ENCODE data around the gene INPP5B.

Gene INPP5B

DNA sequence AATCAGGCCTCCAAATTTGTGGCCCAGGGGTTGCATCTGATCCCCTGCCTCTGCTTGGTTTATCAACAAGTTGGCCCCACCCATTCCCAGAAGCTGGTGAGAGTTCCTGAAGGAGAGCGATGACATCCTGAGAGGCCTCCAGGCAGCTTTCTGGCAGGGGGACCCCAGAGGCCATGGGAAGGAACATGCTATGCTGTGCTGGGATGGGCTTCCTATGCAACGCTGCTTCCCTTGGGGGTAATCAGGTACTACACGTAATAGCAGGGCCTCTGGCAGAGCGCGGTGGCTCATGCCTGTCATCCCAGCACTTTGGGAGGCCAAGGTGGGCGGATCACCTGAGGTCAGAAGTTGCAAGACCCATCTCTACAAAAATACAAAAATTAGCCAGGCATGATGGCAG, 79.1 kb downstream of the INPP5B start:
- DNase-seq (ENCODE audit: low spot score), result no peak

- no peak for DNase-seq (ENCODE audit: low spot score)
Measured at GRCh38 chr1:37866491-37866890, 80.4 kb downstream of the INPP5B start.

- DNase-seq (ENCODE audit: low spot score), result peak; percentile 55
Measured at GRCh38 chr1:37865348-37866120, 81.3 kb downstream of the INPP5B start.

DNA sequence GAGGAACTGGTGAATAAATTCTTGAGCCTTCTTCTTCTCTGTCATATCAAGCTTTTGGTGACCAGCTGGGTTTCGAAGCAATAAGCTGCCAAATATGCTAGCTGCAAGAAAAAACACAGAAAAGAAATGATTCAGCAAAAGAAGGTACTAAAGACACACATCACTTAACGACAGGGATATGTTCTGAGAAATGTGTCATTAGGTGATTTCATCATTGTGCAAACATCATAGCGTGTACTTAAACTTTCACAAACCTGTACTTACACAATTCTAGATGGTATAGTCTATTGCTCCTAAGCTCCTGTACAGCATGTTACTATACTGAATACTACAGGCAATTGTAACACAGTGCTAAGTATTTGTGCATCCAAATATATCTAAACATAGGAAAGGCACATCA, 84.5 kb downstream of the INPP5B start:
- DNase-seq (ENCODE audit: low spot score), result no peak

- no peak for DNase-seq (ENCODE audit: low spot score)
Measured at GRCh38 chr1:37861151-37861550, 85.7 kb downstream of the INPP5B start.

- DNase-seq (ENCODE audit: low spot score), result no peak
Measured at GRCh38 chr1:37860346-37860666, 86.5 kb downstream of the INPP5B start.

DNA sequence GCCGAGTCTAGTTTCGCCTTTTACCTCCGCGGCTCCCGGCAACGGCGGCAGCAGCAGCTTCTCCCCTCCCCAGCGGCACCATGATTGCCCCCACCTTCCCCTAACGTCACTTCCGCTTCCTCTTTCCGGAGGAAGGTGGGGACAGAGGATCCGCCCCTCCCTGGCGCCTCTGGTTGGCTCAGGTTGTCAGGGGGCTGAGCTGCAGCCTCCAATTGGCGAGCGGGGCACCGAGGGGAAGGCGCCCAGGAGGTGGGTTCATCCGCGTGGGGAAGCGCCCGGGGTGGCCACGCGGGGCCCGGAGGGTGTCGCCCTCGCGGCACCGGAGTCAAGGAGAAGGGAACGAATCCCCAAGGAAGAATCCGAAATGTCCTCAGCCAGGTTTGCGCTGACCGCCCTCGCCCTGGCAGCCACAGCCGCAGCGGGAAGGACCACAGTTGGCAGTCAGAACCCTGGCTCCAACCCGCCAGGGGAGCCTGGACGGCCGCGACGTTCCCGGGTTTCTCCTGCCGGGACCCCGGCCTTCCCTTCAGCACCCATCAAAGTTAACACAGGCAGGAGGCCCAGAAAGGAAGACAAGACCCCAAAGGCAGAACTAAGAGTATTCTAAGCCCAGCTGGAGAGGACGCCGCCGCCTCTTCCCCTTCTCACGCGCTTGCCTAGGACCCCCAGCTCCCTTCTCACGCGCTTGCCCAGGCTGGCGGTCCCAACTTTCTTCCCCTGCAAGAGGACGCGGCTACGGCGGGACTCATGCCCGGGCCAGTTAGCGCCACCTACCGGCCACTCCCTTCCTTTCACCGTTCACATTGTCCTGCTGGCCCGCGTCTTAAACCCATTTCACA, 87.1 kb downstream of the INPP5B start, which contains the start of gene MTF1:
Gene MTF1, minus strand, starts transcription at position 86 of the 839 bp plus-strand sequence. CDS start 1,934 bp downstream, outside the sequence.
- DNase-seq (ENCODE audit: low spot score), result peak; percentile 96

DNA sequence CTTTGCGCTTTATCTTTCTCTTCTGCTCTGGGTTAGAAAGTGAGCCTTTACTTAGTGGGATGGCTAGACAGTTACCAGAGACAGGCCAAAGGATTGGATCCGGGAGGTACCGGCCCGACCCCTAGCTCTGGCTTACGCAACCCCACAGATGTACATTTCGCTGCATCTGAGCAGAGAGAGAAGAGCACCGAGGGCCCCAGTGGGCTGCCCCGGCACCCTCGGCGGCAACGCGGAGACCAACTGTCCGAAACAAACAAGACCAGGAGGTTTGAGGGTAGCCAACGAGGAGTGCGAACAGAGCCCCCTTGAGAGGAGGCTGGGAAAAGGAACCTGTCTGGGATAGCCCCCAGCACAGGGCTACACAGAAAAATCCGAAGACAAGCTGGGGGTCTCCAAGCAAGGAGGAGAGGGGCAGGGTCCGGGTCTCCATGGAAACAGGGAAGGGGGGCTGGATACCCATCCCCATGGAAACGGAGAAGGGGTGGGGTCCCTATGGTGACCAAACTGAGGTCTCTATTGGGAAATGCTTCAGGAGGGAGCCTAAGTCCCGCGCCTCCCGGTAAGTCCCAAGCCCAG, 87.8 kb downstream of the INPP5B start:
- DNase-seq (ENCODE audit: low spot score), result no peak

DNA sequence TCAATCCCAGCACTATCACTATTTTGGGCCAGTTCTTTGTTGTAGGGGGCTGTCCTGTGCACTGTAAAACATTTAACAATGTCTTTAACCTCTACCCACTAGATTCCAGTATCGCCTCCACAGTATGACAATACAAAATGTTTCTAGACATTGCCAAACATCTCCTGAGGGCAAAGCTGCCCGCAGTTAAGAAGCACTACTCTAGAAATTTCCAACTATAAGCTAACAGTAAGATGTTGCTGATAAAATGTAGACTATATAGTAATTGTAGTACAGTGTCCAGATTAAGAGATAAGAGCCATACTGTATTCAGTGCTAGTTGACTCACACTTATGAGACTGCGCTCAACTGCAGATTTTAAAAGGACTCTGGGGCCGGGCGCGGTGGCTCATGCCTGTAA, 92.4 kb downstream of the INPP5B start:
- DNase-seq (ENCODE audit: low spot score), result no peak

- no peak for DNase-seq (ENCODE audit: low spot score)
Measured at GRCh38 chr1:37853157-37853556, 93.7 kb downstream of the INPP5B start.

DNA sequence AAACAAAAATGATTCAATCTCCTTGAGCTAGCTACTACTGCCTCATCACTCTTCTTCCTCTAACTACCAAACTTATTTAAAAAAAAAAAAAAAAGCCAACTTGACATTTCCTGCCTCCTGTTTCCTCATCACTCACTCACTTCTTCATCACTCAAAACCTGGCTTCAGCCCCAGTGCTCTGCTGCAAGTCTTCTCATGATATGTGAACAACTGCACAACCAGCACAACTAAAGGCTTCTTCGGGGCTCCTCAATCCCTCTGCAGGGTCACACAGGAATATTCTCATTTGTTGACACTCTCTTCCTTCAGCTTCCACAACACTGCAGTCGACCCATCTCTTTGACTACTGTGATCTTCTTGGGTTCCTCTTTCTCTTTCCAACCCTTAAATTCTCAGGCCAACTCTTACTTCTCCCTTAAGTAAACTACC, 95.1 kb downstream of the INPP5B start:
- no peak for DNase-seq (ENCODE audit: low spot score)

DNA sequence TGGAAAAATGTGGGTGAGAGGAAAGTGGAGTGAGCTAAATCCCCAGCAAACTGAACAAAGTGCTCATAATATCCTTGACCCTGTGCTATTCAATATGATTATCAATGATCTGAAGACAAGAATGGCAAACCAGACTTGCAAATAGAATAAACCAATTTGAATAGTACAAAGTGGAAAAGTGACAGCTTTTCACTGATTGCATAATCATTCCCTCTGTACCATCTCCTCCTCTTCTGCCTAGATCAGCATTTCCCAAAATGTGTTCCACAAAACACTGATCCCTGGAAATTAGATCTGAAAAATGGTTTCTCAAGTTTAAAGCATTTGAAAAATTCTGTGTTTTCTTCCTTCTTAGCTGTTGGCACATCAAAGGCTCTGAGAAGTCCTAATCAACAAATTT, 95.6 kb downstream of the INPP5B start:
- no peak for DNase-seq (ENCODE audit: low spot score)

- DNase-seq (ENCODE audit: low spot score), result no peak
Measured at GRCh38 chr1:37850352-37850955, 96.4 kb downstream of the INPP5B start.

DNA sequence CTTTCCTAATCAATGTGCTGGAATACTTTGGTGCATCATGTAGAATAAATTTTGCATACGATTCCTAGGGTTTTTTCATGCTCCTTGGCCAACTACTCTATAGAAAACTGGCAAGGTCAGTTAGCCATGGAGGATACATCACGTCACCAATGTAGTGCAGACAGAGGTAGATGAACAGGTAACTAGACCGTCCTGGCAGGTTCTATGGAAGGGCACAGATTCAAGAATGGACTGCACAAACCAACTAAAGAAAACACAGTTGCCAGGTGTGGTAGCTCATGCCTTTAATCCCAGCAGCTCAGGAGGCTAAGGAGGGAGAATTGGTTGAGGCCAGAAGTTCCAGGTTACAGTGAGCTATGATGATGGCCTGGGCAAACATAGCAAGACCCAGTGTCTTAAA, 97.4 kb downstream of the INPP5B start:
- no peak for DNase-seq (ENCODE audit: low spot score)

- DNase-seq (ENCODE audit: low spot score), result no peak
Measured at GRCh38 chr1:37846647-37847339, 100.1 kb downstream of the INPP5B start.

- no peak for DNase-seq (ENCODE audit: low spot score)
Measured at GRCh38 chr1:37845786-37846185, 101.1 kb downstream of the INPP5B start.

DNA sequence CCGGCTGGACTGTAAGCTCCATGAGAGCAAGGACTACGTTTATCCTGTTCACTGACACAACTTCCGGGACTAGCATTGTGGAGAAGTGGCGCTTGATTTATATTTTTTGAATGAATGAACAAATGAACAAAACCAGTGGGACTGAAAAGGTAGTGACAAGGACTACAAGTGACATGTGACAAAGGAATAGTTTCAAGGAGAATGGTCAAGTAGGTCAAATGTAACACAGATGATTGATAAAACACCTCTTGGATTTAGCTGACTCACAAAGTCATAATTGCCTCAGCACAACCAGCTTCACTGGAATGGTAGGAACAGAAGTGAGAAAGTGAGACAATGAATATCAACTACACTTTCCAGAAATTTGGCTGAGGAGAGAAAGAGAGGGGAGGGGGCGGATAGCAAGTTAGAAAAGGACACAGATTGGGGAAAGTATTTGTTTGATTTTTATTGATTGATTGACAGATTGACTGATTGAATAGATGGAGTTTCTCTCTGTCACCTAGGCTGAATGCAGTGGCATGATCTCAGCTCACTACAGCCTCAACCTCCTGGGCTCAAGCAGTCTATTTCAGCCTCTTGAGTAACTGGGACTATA, 101.7 kb downstream of the INPP5B start:
- no peak for DNase-seq (ENCODE audit: low spot score)

DNA sequence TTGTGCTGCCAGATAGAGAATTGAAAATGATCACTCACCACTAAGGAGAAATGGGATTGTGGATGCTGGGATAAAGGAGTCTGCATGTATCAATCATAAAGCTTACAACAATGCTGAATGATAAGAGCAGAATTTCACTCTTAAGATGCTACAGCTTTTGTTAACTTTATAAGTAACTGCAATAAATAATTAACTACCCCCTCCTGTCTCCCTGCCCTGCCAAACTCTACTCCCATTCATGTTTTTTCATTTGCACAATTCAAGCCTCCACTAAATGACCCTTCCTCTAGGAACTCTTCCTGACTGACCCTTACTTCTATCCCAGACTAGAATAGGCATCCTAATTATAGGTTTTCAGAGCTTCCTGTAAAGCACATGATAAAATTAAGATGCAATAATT, 102.3 kb downstream of the INPP5B start:
- DNase-seq (ENCODE audit: low spot score), result no peak

- no peak for DNase-seq (ENCODE audit: low spot score)
Measured at GRCh38 chr1:37841652-37842051, 105.2 kb downstream of the INPP5B start.

DNA sequence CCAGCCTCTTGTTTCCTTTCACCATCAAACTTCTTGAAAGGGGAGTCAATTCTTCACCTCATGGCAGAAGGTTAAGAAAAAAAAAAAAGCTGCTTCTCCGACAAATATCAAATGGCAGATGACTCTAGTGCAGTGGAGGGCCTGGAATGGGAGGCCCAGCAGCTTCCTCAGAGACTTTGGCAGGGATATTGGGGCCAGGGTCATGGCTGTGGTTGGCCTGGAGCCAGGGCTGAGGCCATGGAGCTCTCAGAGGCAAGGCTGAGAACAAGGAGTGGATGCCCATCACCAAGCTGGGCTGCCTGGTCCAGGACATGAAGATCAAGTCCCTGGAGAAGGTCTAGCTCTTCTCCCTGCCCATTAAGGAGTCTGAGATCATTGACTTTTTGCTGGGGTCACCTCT, 106.1 kb downstream of the INPP5B start:
- no peak for DNase-seq (ENCODE audit: low spot score)

- no peak for DNase-seq (ENCODE audit: low spot score)
Measured at GRCh38 chr1:37839676-37840075, 107.2 kb downstream of the INPP5B start.

DNA sequence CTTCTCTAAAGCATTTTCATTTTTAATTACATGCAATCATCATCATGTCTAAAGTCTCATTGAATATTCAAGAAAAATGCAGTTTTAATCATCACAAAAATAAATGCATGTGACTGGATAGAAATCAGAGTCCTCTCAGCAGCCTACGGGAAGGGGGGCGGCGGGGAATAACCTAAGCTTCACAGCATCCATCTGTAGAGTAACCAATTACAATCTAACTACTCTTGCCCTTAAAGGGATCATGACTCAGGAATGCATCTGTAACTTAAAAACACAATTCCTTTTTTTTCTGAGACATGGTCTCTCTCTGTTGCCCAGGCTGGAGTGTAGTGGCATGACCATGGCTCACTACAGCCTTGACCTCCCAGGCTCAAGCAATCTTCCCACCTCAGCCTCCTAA, 110.1 kb downstream of the INPP5B start:
- no peak for DNase-seq (ENCODE audit: low spot score)

Data from LoVo (cell line).